Upper lobe of right lung (tissue), 1 donor: ENCODE data around the gene TEX101. TPM values are rescaled to one million over a fixed set of nuclear protein-coding genes. Genes with fewer than 3 reads are reported as not detected.
A peak's percentile ranks its signal among the peaks of the same experiment; 100 is the strongest.
"Not testable (repeated sequence)": the region's sequence is repeated elsewhere in the genome, so short reads cannot be mapped to it uniquely, and the experiment has no call there.

Source experiments
- ATAC-seq: fragments of 200-7000 bp; cut with Tn5 transposase; one replicate; pipeline ENCODE4 v1.9.1; 2020; ENCODE audit warnings: mild to moderate bottlenecking, moderate library complexity
- DNase-seq: peaks from one replicate; pipeline ENCODE4 v3.0.0-alpha.2; 2020
- H3K27ac ChIP-seq: fragments of 200-600 bp; one replicate; pipeline ENCODE4 v1.8.0; 2022
- H3K27me3 ChIP-seq: fragments of 200-600 bp; one replicate; pipeline ENCODE4 v1.8.0; 2022; ENCODE audit warnings: mild to moderate bottlenecking
- H3K36me3 ChIP-seq: fragments of 200-600 bp; one replicate; pipeline ENCODE4 v1.8.0; 2022
- H3K4me1 ChIP-seq: fragments of 200-600 bp; one replicate; pipeline ENCODE4 v1.8.0; 2022
- H3K4me3 ChIP-seq: fragments of 200-600 bp; one replicate; pipeline ENCODE4 v1.8.0; 2022; ENCODE audit warnings: mild to moderate bottlenecking
- H3K9me3 ChIP-seq: fragments of 200-600 bp; one replicate; pipeline ENCODE4 v1.8.0; 2022
- CTCF ChIP-seq: fragments of 200-600 bp; IDR thresholded peaks from one replicate; pipeline ENCODE4 v1.8.0; 2022; ENCODE audit warnings: antibody characterized with exemption
- intact Hi-C: fragments of 100-400 bp; cut with DNase I; formaldehyde crosslinking; loops from one replicate; pipeline ENCODE4 v1.11.0; 2022
- total RNA-seq: library from RNA; stranded (reverse); fragmentation: NEBNext Ultra II Directional; extraction: Animal tissue kit (Norgen Biotek cat#: 25700); gene quantifications from one replicate; pipeline ENCODE4 v1.2.1, GENCODE V29; 2021
- donor health status: DM: no; HTN: yes; CAD: no; lungs with severe emphysema.

Gene TEX101
- total RNA-seq, 1 donor from 2014 or later, result not detected

- intact Hi-C loops, result no loop called here
- Histone ChIP-seq H3K9me3 (no peaks in the 10 kb centered on the region), H3K36me3 (no peaks in the 10 kb centered on the region), H3K4me3 (no peak overlapping the region), H3K4me1 (peaks cover 11% of the 10 kb centered on the region), H3K27ac (no peak overlapping the region), H3K27me3 (no peaks in the 10 kb centered on the region)
- DNase-seq, result no peak
- no peak for TF ChIP-seq CTCF
- no peak for ATAC-seq
These were observed 25.0 kb downstream of the TEX101 start for GRCh38 chr19:43439709-43440063.

DNA sequence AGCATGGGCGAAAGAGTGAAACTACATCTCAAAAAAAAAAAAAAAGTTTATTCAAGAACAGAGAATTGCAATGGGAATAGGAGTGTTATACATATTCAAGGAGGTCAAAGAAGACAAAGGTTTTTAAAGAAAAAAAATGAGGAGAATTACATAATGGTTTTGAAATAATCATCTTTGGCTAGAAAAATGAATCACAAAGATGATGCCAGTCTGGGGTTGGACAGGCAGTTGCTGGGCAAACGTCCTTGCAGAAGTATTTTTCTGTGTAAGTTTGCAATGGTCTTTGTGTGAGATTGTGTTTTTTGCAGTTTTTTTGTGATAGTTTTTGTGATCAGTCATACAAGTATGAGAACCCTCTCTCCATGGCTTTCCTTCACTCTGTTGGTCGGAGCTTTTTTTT is 27.0 kb downstream of the TEX101 start:
- Histone ChIP-seq H3K4me3 (no peak overlapping the region), H3K27ac (no peak overlapping the region), H3K9me3 (no peaks in the 10 kb centered on the region), H3K27me3 (no peaks in the 10 kb centered on the region), H3K36me3 (no peaks in the 10 kb centered on the region), H3K4me1 (peaks cover 11% of the 10 kb centered on the region)
- DNase-seq, result no peak
- intact Hi-C loops, result no loop called here
- no peak for TF ChIP-seq CTCF
- no peak for ATAC-seq

- H3K36me3 ChIP-seq, H3K27me3 ChIP-seq, H3K4me1 ChIP-seq, H3K27ac ChIP-seq, H3K4me3 ChIP-seq, H3K9me3 ChIP-seq, intact Hi-C loops, ATAC-seq, DNase-seq: not testable (repeated sequence)
These were observed 29.4 kb downstream of the TEX101 start for GRCh38 chr19:43444091-43444490.

GRCh38 chr19:43444531-43445287 is 30.0 kb downstream of the TEX101 start:
- DNase-seq, result peak; percentile 68
- intact Hi-C loops, result loop anchor here (5.0 kb wide), 1 partner anchor 78 kb away; no protein-coding TSS in a partner anchor

DNA sequence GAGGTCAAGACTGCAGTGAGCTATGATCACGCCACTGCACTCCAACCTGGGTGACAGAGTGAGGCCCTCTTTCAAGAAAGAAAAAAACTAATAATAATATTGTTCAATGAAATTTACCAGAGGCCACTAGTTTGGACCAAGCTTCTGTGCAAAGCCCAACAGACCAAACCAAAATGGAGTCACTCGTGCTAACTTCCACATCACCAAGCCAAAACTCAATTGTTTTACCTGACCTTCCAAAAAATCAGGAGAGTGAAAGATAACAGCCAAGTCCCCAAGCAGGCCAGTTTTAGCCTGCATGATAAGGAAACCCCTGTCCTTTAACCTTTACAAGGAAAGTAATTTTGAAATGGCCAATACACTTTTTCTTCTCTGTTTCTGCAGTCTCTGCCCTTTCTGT is 30.7 kb downstream of the TEX101 start:
- no peaks in the 10 kb centered on the region for H3K4me1 ChIP-seq
- no peak for TF ChIP-seq CTCF
- no peaks in the 10 kb centered on the region for H3K36me3 ChIP-seq
- intact Hi-C loops, result loop anchor here (5.0 kb wide), 1 partner anchor 77 kb away; no protein-coding TSS in a partner anchor
- ATAC-seq (no peak), DNase-seq (no peak)
- no peaks in the 10 kb centered on the region for H3K9me3 ChIP-seq
- no peak overlapping the region for H3K27ac ChIP-seq
- H3K27me3 ChIP-seq, result no peaks in the 10 kb centered on the region
- no peak overlapping the region for H3K4me3 ChIP-seq

More at GRCh38 chr19:43444531-43445287, 30.0 kb downstream of the TEX101 start:
- ATAC-seq, result peak; percentile 65
- no peak overlapping the region for H3K4me3 ChIP-seq
- no peak overlapping the region for H3K27ac ChIP-seq
- H3K36me3 ChIP-seq, result no peaks in the 10 kb centered on the region
- TF ChIP-seq CTCF, result no peak
- H3K9me3 ChIP-seq, result no peaks in the 10 kb centered on the region
- no peaks in the 10 kb centered on the region for H3K27me3 ChIP-seq
- H3K4me1 ChIP-seq, result no peaks in the 10 kb centered on the region

DNA sequence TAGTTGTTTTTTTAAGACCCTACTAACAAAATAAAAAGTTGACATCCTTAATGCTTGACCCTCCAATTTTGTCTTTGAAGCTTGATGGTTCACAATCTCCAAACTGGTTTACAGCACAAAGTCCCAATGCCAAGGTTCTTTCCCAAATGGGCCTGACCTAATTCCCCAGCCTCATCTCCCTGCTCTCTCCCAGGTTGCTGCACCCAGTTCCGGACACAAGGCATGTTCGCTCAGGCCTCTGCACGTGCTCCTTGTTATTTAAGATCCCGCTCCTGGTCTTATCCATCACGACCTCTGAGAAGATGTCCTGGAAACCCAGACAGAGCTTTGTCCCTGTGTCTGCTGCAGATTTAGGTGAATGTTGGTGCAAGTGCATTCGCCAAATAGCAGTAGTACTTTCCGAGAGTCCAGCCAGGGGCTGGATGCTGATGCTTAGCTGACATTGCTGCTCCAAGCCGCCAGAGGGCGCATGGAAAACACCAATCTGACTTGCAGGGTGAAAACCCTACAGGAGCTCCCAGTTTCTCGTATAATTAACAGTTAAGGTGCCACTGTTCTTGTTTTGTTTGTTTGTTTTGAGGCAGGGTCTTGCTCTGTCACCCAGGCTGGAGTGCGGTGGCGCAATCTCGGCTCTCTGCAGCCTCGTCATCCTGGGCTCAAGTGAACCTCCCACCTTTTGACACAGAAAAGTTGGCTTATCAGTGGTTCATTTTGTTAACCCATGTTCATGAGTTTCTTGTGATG is 32.2 kb downstream of the TEX101 start:
- Histone ChIP-seq H3K27me3 (no peaks in the 10 kb centered on the region), H3K9me3 (no peaks in the 10 kb centered on the region), H3K4me1 (no peaks in the 10 kb centered on the region), H3K4me3 (no peak overlapping the region), H3K27ac (no peak overlapping the region), H3K36me3 (no peaks in the 10 kb centered on the region)
- intact Hi-C loops, result loop anchor here (5.0 kb wide), 1 partner anchor 75 kb away; no protein-coding TSS in a partner anchor
- TF ChIP-seq CTCF, result peak; percentile 95
- peak; percentile 95 for ATAC-seq
- DNase-seq, result peak; percentile 86
